PC-9 (cell line): ENCODE measurements around the gene CRIP1. TPM values are rescaled to one million over a fixed set of nuclear protein-coding genes. Genes with fewer than 3 reads are reported as not detected.

Experiments used
- BruUV-seq: library from RNA; stranded (reverse); fragments of 400-500 nt; replicated peaks from 2 replicates; lab custom pipeline; 2021; lab: Mats Ljungman, UMichigan
- CTCF ChIA-PET: fragments of 300-600 bp; sonication (Branson Sonifier 250); formaldehyde crosslinking; loops from one replicate; lab custom pipeline; 2022; ENCODE audit warnings: antibody characterized with exemption; lab: Charles Lee
- POLR2A ChIA-PET: fragments of 300-600 bp; sonication (Branson Sonifier 250); formaldehyde crosslinking; loops from one replicate; lab custom pipeline; 2022; ENCODE audit warnings: antibody characterized with exemption; ENCODE audit not compliant: unreplicated experiment; lab: Charles Lee
- DNase-seq, 2 experiments: peaks; one replicate each; pipeline versions ENCODE4 v3.0.0 to v3.0.0-alpha.2; 2015 to 2022; ENCODE audit warnings: mixed read lengths in 1 of 2
- H2AFZ ChIP-seq: fragments of 200-600 bp; sonication (generic); 2 replicates; pipeline ENCODE4 v1.8.1; 2017; ENCODE audit warnings: antibody characterized with exemption
- H3F3A ChIP-seq: fragments of 200-600 bp; sonication (generic); 2 replicates; pipeline ENCODE4 v1.8.1; 2017; ENCODE audit warnings: antibody characterized with exemption, mild to moderate bottlenecking, low read depth; ENCODE audit not compliant: insufficient read depth
- H3K27ac ChIP-seq: fragments of 200-600 bp; sonication (generic); 2 replicates; pipeline ENCODE4 v1.6.1; 2016; ENCODE audit warnings: mixed run types
- H3K27me3 ChIP-seq: fragments of 200-600 bp; sonication (generic); 2 replicates; pipeline ENCODE4 v1.6.1; 2016; ENCODE audit warnings: low read depth, mixed run types; ENCODE audit not compliant: insufficient read depth
- H3K36me3 ChIP-seq: fragments of 200-600 bp; sonication (generic); 2 replicates; pipeline ENCODE4 v1.6.1; 2016; ENCODE audit warnings: low read depth, mixed run types
- H3K4me1 ChIP-seq: fragments of 200-600 bp; sonication (generic); replicated peaks from 2 replicates; pipeline ENCODE4 v1.6.1; 2016; ENCODE audit warnings: mixed run types; ENCODE audit not compliant: insufficient read depth
- H3K4me2 ChIP-seq: fragments of 200-600 bp; sonication (generic); 2 replicates; pipeline ENCODE4 v1.6.1; 2017; ENCODE audit warnings: mixed run types
- H3K4me3 ChIP-seq: fragments of 200-600 bp; sonication (generic); 2 replicates; pipeline ENCODE4 v1.6.1; 2016; ENCODE audit warnings: mixed run types
- H3K79me2 ChIP-seq: fragments of 200-600 bp; sonication (generic); 2 replicates; pipeline ENCODE4 v1.6.1; 2017; ENCODE audit warnings: low read depth, mixed run types
- H3K9me2 ChIP-seq: fragments of 200-600 bp; sonication (generic); 2 replicates; pipeline ENCODE4 v1.8.1; 2017; ENCODE audit warnings: mild to moderate bottlenecking; ENCODE audit not compliant: insufficient read depth
- H3K9me3 ChIP-seq: fragments of 200-600 bp; sonication (generic); 2 replicates; pipeline ENCODE4 v1.8.1; 2016; ENCODE audit warnings: low read depth; ENCODE audit not compliant: insufficient read depth
- H4K20me1 ChIP-seq: fragments of 200-600 bp; sonication (generic); 2 replicates; pipeline ENCODE4 v1.8.1; 2017; ENCODE audit not compliant: insufficient read depth
- CTCF ChIP-seq: fragments of 200-600 bp; sonication (generic); conservative IDR thresholded peaks from 2 replicates; pipeline ENCODE4 v1.6.1; 2017; ENCODE audit warnings: mixed run types, antibody characterized with exemption, mild to moderate bottlenecking, moderate library complexity
- EZH2 ChIP-seq: fragments of 200-600 bp; sonication (generic); IDR thresholded peaks from 2 replicates; pipeline ENCODE4 v1.8.0; 2017; ENCODE audit warnings: antibody characterized with exemption, low read depth
- intact Hi-C: fragments of 100-400 bp; cut with micrococcal nuclease; formaldehyde crosslinking; loops from one replicate; pipeline ENCODE4 v1.10.0; 2022; ENCODE audit not compliant: unreplicated experiment
- total RNA-seq: library from RNA; stranded (reverse); gene quantifications from 2 replicates; pipeline ENCODE4 v1.2.3, GENCODE V29; 2021

Gene CRIP1
- total RNA-seq, 1 experiment from 2014 or later, result 296 TPM

DNA sequence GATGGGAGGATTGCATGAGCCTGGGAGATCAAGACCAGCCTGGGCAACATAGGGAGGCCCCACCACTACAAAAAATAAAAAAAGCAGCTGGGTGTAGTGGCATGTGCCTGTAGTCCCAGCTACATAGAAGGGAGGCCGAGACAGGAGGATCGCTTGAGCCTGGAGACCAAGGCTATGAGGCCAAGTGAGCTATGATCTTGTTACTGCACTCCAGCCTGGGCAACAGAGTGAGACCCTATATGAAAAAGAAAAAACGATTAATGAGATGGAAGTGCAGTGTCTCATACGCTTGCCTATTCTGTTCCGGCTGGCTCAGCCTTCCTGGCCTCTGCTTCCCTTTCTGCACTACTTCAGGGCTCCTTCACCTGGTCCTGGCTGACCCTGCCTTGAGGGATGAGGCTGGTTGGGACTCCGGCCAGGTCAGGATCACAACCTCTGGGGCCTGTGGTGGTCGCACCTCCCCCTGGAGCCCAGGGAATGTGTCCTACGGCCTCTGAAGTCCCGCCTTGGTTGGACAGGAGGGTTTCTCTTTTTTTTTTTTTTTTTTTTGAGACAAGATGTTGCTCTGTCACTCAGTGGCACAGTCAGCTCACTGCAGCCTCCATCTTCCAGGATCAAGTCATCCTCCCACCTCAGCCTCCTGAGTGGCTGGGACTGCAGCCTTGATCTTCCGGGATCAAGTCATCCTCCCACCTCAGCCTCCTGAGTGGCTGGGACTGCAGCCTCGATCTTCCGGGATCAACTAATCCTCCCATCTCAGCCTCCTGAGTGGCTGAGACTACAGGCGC is 15.0 kb downstream of the CRIP1 start:
- ChIA-PET CTCF (no interaction called here), POLR2A (no interaction called here)

DNA sequence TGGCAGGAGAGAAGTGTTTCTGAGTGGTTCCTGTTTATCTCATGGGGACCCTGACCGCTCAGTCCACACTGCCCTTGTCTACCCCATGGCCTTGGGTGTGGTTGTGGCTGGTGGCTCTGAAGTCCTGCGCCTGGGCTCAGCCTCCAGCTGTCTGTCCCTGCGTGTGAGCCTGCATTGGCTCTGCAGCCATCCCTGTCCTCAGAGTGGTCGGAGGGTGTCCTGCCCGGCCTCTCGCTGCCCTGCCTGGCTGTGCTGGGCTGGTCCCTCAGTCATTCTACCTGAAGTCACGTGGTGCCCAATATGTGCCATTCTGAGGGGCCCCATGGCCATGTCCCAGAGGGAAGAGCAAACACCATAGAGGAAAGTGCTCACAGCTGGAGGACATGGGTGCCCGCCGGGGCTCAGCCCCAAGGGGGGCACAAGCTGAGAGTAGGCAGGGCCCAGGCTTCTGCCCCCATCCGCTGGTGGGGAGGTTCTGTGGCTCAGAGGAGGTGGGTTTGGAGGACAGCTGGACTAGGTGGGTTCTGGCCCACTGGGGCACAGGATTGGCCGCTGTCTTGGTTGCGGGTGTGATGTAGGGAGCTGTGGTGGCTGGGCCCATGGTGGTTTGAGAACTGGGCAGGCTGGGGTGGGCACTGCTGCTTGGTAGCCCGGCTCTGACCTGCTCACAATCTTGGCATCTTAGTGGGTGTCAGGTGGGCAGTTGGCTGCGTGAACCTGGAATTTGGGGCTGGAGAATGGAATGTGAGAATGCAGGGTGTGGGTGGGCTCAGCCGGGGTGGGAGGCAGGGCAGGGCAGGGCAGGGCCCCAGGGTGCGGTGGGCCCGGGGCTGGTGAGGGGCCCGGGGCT is 16.0 kb downstream of the CRIP1 start:
- no peak for TF ChIP-seq EZH2
- no peak for TF ChIP-seq CTCF

More for the DNA sequence above, 15.0 kb downstream of the CRIP1 start:
- Histone ChIP-seq H3K4me2 (no peak overlapping the region), H3K4me1 (no peaks in the 10 kb centered on the region), H4K20me1 (no peaks in the 10 kb centered on the region), H2AFZ (no peak overlapping the region), H3F3A (0 out of 2 replicates have a peak, but pooled peaks cover 3% of the 10 kb centered on the region), H3K9me2 (no peaks in the 10 kb centered on the region), H3K9me3 (no peaks in the 10 kb centered on the region), H3K27ac (no peak overlapping the region), H3K36me3 (no peaks in the 10 kb centered on the region), H3K27me3 (0 out of 2 replicates have a peak, but pooled peaks cover 9% of the 10 kb centered on the region), H3K4me3 (no peak overlapping the region), H3K79me2 (no peaks in the 10 kb centered on the region)
- no peak for TF ChIP-seq CTCF
- no peak for TF ChIP-seq EZH2
- peak in 1 of 2 experiments; percentile 17 for DNase-seq
- intact Hi-C loops, result no loop called here
- no TSS peak for BruUV-seq

DNA sequence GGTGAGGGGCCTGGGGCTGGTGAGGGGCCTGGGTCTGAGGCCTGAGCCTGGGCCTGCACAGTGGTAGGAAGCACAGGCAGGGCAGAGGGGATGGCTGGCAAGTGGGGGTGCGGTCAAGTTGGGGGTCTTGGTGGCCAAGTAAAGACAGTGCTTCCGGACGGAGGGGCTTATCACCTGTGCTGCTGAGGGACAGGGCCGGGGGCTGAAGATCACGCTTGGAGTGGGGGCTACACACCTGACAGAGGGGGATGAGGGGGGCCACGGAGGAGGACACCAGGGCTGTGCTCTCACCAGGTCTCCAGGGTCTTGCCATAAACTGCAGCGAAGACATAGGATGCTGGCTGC is 16.6 kb downstream of the CRIP1 start:
- Histone ChIP-seq H3F3A (0 out of 2 replicates have a peak, but pooled peaks cover 3% of the 10 kb centered on the region), H4K20me1 (no peaks in the 10 kb centered on the region), H3K4me1 (no peaks in the 10 kb centered on the region), H3K27ac (no peak overlapping the region), H3K36me3 (no peaks in the 10 kb centered on the region), H3K4me2 (no peak overlapping the region), H3K9me3 (no peaks in the 10 kb centered on the region), H2AFZ (no peak overlapping the region), H3K4me3 (no peak overlapping the region), H3K9me2 (no peaks in the 10 kb centered on the region), H3K27me3 (peaks cover 21% of the 10 kb centered on the region; the same call in 1 of the 2 replicates), H3K79me2 (no peaks in the 10 kb centered on the region)
- POLR2A ChIA-PET, result no interaction called here
- TF ChIP-seq CTCF (no peak), EZH2 (no peak)
- peak in 1 of 2 experiments; percentile 10 for DNase-seq
- BruUV-seq, result no TSS peak
- intact Hi-C loops, result no loop called here
- CTCF ChIA-PET, result no interaction called here

More for the DNA sequence above, 16.0 kb downstream of the CRIP1 start:
- 0 out of 2 replicates have a peak, but pooled peaks cover 3% of the 10 kb centered on the region for H3F3A ChIP-seq
- no peaks in the 10 kb centered on the region for H3K9me3 ChIP-seq
- peak in 1 of 2 experiments; percentile 3 for DNase-seq
- BruUV-seq, result no TSS peak
- H3K4me1 ChIP-seq, result no peaks in the 10 kb centered on the region
- H3K79me2 ChIP-seq, result no peaks in the 10 kb centered on the region
- POLR2A ChIA-PET, result no interaction called here
- H3K4me2 ChIP-seq, result no peak overlapping the region
- no peaks in the 10 kb centered on the region for H3K9me2 ChIP-seq
- H3K36me3 ChIP-seq, result no peaks in the 10 kb centered on the region
- no peak overlapping the region for H2AFZ ChIP-seq
- CTCF ChIA-PET, result no interaction called here
- no peaks in the 10 kb centered on the region for H4K20me1 ChIP-seq
- no peak overlapping the region for H3K27ac ChIP-seq
- intact Hi-C loops, result no loop called here
- H3K4me3 ChIP-seq, result no peak overlapping the region
- H3K27me3 ChIP-seq, result peaks cover 15% of the 10 kb centered on the region; the same call in 1 of the 2 replicates
